K562 (cell line): ENCODE measurements around the gene FLVCR2. TPM values are rescaled to one million over a fixed set of nuclear protein-coding genes. Genes with fewer than 3 reads are reported as not detected.

Experiments used
- ATAC-seq: fragments of 200-7000 bp; cut with Tn5 transposase; 3 replicates; pipeline ENCODE4 v1.9.1; 2020; ENCODE audit warnings: moderate library complexity
- BruUV-seq: library from RNA; stranded (reverse); fragments of 400-500 nt; replicated peaks from 2 replicates; lab custom pipeline; 2021; lab: Mats Ljungman, UMichigan
- CTCF ChIA-PET: fragments of 300-600 bp; formaldehyde crosslinking; extraction: SDS; loops from one replicate; lab custom pipeline; 2021; ENCODE audit warnings: low intra/inter-chr PET ratio; lab: Yijun Ruan, JAX
- POLR2A ChIA-PET: fragments of 300-600, 350-650 bp; sonication (Branson Sonifier 250); formaldehyde crosslinking; extraction: SDS; loops from one replicate; lab custom pipeline; 2021; ENCODE audit warnings: antibody characterized with exemption, inconsistent platforms; lab: Yijun Ruan, JAX
- DNase-seq, 4 experiments: peaks; one replicate each; pipeline versions ENCODE4 v3.0.0 to v3.0.0-alpha.2; 2011 to 2018; ENCODE audit warnings: low spot score in 3 of 4, mixed read lengths in 3 of 4; ENCODE audit errors: extremely low read depth in 1 of 4
- FAIRE-seq: peaks from 2 replicates; lab custom pipeline; 2011; peaks lifted over from hg19 to GRCh38; lab: Jason Lieb, UNC
- H2AFZ ChIP-seq: 2 replicates; pipeline ENCODE4 v1.6.0; 2011; ENCODE audit warnings: low read depth, low read length, control low read depth, inconsistent platforms
- H3K27ac ChIP-seq: fragments of 200-600 bp; 3 replicates; pipeline ENCODE4 v1.8.0; 2011; ENCODE audit warnings: low read depth, mild to moderate bottlenecking, control low read depth, inconsistent platforms, low read length, moderate library complexity, mixed read lengths; ENCODE audit errors: extremely low read depth
- H3K27me3 ChIP-seq, 2 experiments: fragments of 300-600 bp in 1 of 2; 2 replicates in 1 of 2; 3 replicates in 1 of 2; pipeline versions ENCODE4 v1.6.0 to v1.8.0; 2011; ENCODE audit warnings: inconsistent platforms in 2 of 2, low read length in 2 of 2, mild to moderate bottlenecking in 1 of 2, mixed read lengths in 1 of 2, moderate library complexity in 1 of 2; ENCODE audit not compliant: control insufficient read depth in 2 of 2, insufficient read depth in 2 of 2
- H3K36me3 ChIP-seq: fragments of 300-600 bp; 3 replicates; pipeline ENCODE4 v1.8.0; 2011; ENCODE audit warnings: mild to moderate bottlenecking, low read length, inconsistent platforms; ENCODE audit not compliant: control insufficient read depth, insufficient read depth
- H3K4me1 ChIP-seq, 2 experiments: fragments of 200-600 bp in 1 of 2; replicated peaks in 1 of 2; 2 replicates in 1 of 2; 3 replicates in 1 of 2; pipeline versions ENCODE4 v1.5.1 to v1.8.0; 2011; ENCODE audit warnings: inconsistent platforms in 2 of 2, low read length in 2 of 2, mild to moderate bottlenecking in 1 of 2, mixed read lengths in 1 of 2, moderate library complexity in 1 of 2; ENCODE audit not compliant: control insufficient read depth in 2 of 2, insufficient read depth in 2 of 2
- H3K4me2 ChIP-seq: 2 replicates; pipeline ENCODE4 v1.6.1; 2011; ENCODE audit warnings: low read length, control low read depth, inconsistent platforms, mixed read lengths; ENCODE audit not compliant: insufficient read depth
- H3K4me3 ChIP-seq: fragments of 200-600 bp; sonication (generic), shearing (Covaris generic); 2 replicates; pipeline ENCODE4 v1.5.1; 2016; ENCODE audit warnings: control low read depth, inconsistent platforms
- H3K79me2 ChIP-seq: fragments of 200-600 bp; 3 replicates; pipeline ENCODE4 v1.8.0; 2011; ENCODE audit warnings: low read length, inconsistent platforms; ENCODE audit not compliant: control insufficient read depth, insufficient read depth
- H3K9ac ChIP-seq, 2 experiments: 2 replicates each; pipeline versions ENCODE4 v1.6.0 to v1.6.1; 2011; ENCODE audit warnings: low read depth in 2 of 2, low read length in 2 of 2, control low read depth in 1 of 2, inconsistent platforms in 1 of 2, mild to moderate bottlenecking in 1 of 2, mixed read lengths in 1 of 2; ENCODE audit not compliant: insufficient read depth in 1 of 2
- H3K9me1 ChIP-seq: one replicate; pipeline ENCODE4 v1.6.0; 2011; ENCODE audit warnings: inconsistent platforms, mild to moderate bottlenecking, low read length, moderate library complexity; ENCODE audit not compliant: control insufficient read depth, insufficient read depth
- H3K9me3 ChIP-seq: replicated peaks from 2 replicates; pipeline ENCODE4 v1.5.1; 2011; ENCODE audit warnings: low read depth, low read length, inconsistent platforms; ENCODE audit not compliant: control insufficient read depth, insufficient read depth
- H4K20me1 ChIP-seq: replicated peaks from 2 replicates; pipeline ENCODE4 v1.6.1; 2011; ENCODE audit warnings: low read length, inconsistent platforms, mixed read lengths; ENCODE audit not compliant: control insufficient read depth, insufficient read depth
- BRF1 ChIP-seq: IDR thresholded peaks from 3 replicates; pipeline ENCODE4 v1.6.1; 2011; ENCODE audit warnings: borderline replicate concordance, mild to moderate bottlenecking; ENCODE audit not compliant: insufficient read length; ENCODE audit errors: extremely low read depth
- NCOA1 ChIP-seq: fragments of 450-650 bp; IDR thresholded peaks from 2 replicates; pipeline ENCODE4 v1.6.1; 2016; ENCODE audit warnings: low read depth
- SMARCC2 ChIP-seq: fragments of 450-650 bp; IDR thresholded peaks from 2 replicates; pipeline ENCODE4 v1.6.1; 2017; ENCODE audit warnings: antibody characterized with exemption, moderate library complexity, mild to moderate bottlenecking, low read depth
- SPI1 ChIP-seq: IDR thresholded peaks from 2 replicates; pipeline ENCODE4 v1.6.1; 2011; ENCODE audit warnings: low read depth, low read length, control low read depth, borderline replicate concordance
- ZBTB26 ChIP-seq: fragments of 450-650 bp; formaldehyde crosslinking; IDR thresholded peaks from 2 replicates; pipeline ENCODE4 v1.4.0; 2022; ENCODE audit warnings: missing genetic modification characterization
- WGBS: fragments of 100-300 bp; shearing (Covaris generic); methylation state at CpG from one replicate; pipeline ENCODE4 v1.1.6; 2016; ENCODE audit warnings: low coverage, mixed read lengths; ENCODE audit not compliant: insufficient coverage; ENCODE audit errors: missing lambda C conversion rate; 5-methylcytosine and 5-hydroxymethylcytosine counted together
- in situ Hi-C: fragments of 300-500 bp; cut with MboI; formaldehyde crosslinking; loops from 4 replicates; pipeline ENCODE4 v1.15.0; 2018; ENCODE audit warnings: inconsistent platforms, mixed read lengths
- intact Hi-C: fragments of 100-400 bp; cut with micrococcal nuclease; formaldehyde crosslinking; loops from 2 replicates; pipeline ENCODE4 v1.14.2; 2022
- polyA plus RNA-seq, 8 experiments: library from polyadenylated mRNA; depleted of rRNA in 4 of 8; stranded (reverse) in 5 of 8; unstranded in 3 of 8; fragments of >200 nt; fragmentation: Nextera tagmentation in 2 of 8; fragmentation: Illumina TruSeq in 1 of 8; extraction: Ambion mirVana in 2 of 8; extraction: Trizol in 1 of 8; gene quantifications; 2 replicates each; pipeline versions ENCODE4 v1.2.1 to v1.2.3, GENCODE V29; 2011 to 2014; ENCODE audit warnings: inconsistent platforms in 1 of 8, missing spikeins in 1 of 8
- total RNA-seq, 7 experiments: library from RNA; depleted of rRNA in 6 of 7; stranded (reverse); fragments of >200 nt in 6 of 7; fragmentation: Illumina TruSeq in 2 of 7; extraction: Trizol in 2 of 7; gene quantifications; 2 replicates each; pipeline versions ENCODE4 v1.2.1 to v1.2.3, GENCODE V29; 2011 to 2021; ENCODE audit warnings: low replicate concordance in 1 of 7

FLVCR2 gene
- total and polyA plus RNA-seq, 9 of the 15 experiments (the other 6 are each of a cell fraction or from before 2014, with no cell fraction given) = 1.5 TPM; not detected in 8

- TF ChIP-seq ZBTB26 (CRISPR knock-in tag) (no peak), SMARCC2 (no peak), NCOA1 (no peak)
Measured at GRCh38 chr14:75614179-75614578, 35.8 kb downstream of the FLVCR2 start (continued).

DNA sequence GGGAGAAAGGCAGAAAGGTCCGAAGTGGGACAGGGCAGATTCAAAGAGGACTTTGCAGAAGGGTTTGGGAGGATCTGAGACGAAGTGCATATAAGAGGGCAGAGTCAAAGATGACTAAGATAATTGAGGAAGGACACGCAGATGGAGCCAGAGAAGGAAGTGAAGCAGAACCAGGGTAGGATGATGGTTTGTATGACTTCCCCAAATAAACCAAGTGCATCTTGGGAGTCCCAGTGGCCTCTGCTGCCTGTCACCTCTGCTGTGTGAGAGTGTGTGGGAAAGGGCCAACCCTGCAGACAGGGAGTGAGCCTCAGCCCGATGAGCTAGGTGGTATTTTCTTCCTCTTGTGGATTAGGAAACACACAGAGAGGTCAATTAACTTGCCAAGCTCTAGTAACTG, 36.8 kb downstream of the FLVCR2 start:
- no peak overlapping the region for H3K27ac ChIP-seq
- H3K9ac ChIP-seq = no peak overlapping the region
- POLR2A ChIA-PET = no interaction called here
- H4K20me1 ChIP-seq = no peaks in the 10 kb centered on the region
- intact Hi-C loops (no loop called here), in situ Hi-C loops (no loop called here)
- no peaks in the 10 kb centered on the region for H3K36me3 ChIP-seq
- no peak overlapping the region for H2AFZ ChIP-seq
- H3K79me2 ChIP-seq = no peaks in the 10 kb centered on the region
- H3K27me3 ChIP-seq = peaks cover 6 to 35% of the 10 kb centered on the region in 2 experiments; a peak in 4 of 5 replicates
- H3K4me2 ChIP-seq = no peak overlapping the region
- H3K4me3 ChIP-seq = no peak overlapping the region
- BruUV-seq = no TSS peak
- 0% methylated on average over 4 of the region's 4 CpGs for WGBS
- CTCF ChIA-PET = no interaction called here
- no peaks in the 10 kb centered on the region for H3K4me1 ChIP-seq
- H3K9me1 ChIP-seq = no peaks in the 10 kb centered on the region
- FAIRE-seq = no peak
- H3K9me3 ChIP-seq = no peaks in the 10 kb centered on the region
- no peak for DNase-seq
- no peak for ATAC-seq
- peak; percentile 49; the same call in 1 of the 2 replicates for TF ChIP-seq SPI1
- TF ChIP-seq BRF1 = no peak
- TF ChIP-seq, all 486 proteins: peak for 1
